NCI-H2196 (cell line): ENCODE data around the gene ENGASE.

Experiments used
- DNase-seq: peaks from one replicate; lab custom pipeline; 2025; ENCODE audit not compliant: unreplicated experiment; lab: John Stamatoyannopoulos, UW

The ENGASE gene

GRCh38 chr17:79038545-79039135, 36.0 kb upstream of the ENGASE start:
- no peak for DNase-seq

GRCh38 chr17:79039171-79039570, 35.5 kb upstream of the ENGASE start:
- DNase-seq = no peak

GRCh38 chr17:79039886-79040285, 34.7 kb upstream of the ENGASE start:
- DNase-seq = no peak

GRCh38 chr17:79041041-79041570, 33.5 kb upstream of the ENGASE start:
- DNase-seq = no peak

GRCh38 chr17:79041723-79042420, 32.8 kb upstream of the ENGASE start:
- no peak for DNase-seq

GRCh38 chr17:79042421-79043190, 32.0 kb upstream of the ENGASE start:
- DNase-seq = peak; percentile 94

- DNase-seq = no peak
These were observed 31.3 kb upstream of the ENGASE start for GRCh38 chr17:79043191-79043930.

GRCh38 chr17:79043931-79044320, 30.7 kb upstream of the ENGASE start:
- DNase-seq = no peak

GRCh38 chr17:79044462-79044861, 30.2 kb upstream of the ENGASE start:
- no peak for DNase-seq

GRCh38 chr17:79045001-79045729, 29.5 kb upstream of the ENGASE start:
- DNase-seq = no peak

- peak; percentile 85 for DNase-seq
These were observed 28.8 kb upstream of the ENGASE start for GRCh38 chr17:79045842-79046196.

- DNase-seq = no peak
These were observed 28.3 kb upstream of the ENGASE start for GRCh38 chr17:79046197-79046915.

- no peak for DNase-seq
These were observed 27.7 kb upstream of the ENGASE start for GRCh38 chr17:79046916-79047280.

- no peak for DNase-seq
These were observed 27.2 kb upstream of the ENGASE start for GRCh38 chr17:79047291-79047920.

- no peak for DNase-seq
These were observed 26.4 kb upstream of the ENGASE start for GRCh38 chr17:79047923-79048825.

GRCh38 chr17:79048826-79049755, 25.5 kb upstream of the ENGASE start:
- DNase-seq = no peak

- no peak for DNase-seq
These were observed 24.8 kb upstream of the ENGASE start for GRCh38 chr17:79049821-79050220.
